ENCODE measurements around the gene METTL14.

The METTL14 gene

DNA sequence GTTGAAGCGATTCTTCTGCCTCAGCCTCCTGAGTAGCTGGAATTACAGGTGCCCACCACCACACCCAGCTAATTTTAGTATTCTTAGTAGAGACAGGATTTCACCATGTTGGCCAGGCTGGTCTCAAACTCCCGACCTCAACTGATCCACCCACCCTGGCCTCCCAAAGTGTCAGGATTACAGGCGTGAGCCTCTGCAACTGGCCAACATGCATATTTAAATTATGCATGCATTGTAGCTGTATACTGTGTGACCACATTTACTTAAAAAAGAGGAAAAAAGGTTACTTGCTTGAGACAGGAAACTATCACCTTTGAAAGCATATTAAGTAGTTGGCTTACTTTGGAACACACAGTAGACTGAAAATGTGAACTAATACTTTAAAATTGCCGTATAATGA, 29.5 kb downstream of the METTL14 start:
- no peak overlapping the region for H3K9ac ChIP-seq (ENCODE audit: low read length)

DNA sequence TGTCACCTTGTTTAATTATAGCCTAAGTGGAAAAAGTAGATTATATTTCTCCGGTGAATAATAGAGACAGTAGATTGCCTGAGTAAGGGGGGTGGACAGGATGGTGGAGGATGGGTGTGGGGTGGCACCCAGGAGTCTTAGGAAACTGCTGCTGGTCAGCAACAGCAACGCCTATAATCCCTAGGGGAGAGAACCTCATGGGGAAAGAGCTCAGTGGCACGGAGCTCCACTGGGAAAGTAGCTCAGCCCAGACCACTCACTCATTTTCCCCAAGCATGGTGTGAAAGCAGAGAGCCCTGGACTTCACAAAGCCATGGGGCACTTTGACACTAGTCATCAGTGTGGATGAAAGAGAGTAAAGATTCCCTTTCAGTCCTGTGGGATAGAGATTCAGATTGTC, 31.1 kb downstream of the METTL14 start:
- Histone ChIP-seq H3K27me3 (ENCODE audit: control insufficient read depth in 1 of 2, insufficient read depth in 2 of 2, low read length in 2 of 2) (no peaks in the 10 kb centered on the region), H3K9ac (ENCODE audit: low read length) (no peak overlapping the region), H3K4me1 (ENCODE audit: insufficient read depth, low read length) (no peaks in the 10 kb centered on the region), H3K4me3 (ENCODE audit: low read depth in 1 of 2, low read length in 2 of 2) (no peak overlapping the region), H3K27ac (ENCODE audit: low read depth, low read length) (no peak overlapping the region), H3K36me3 (ENCODE audit: insufficient read depth, low read length) (peaks cover 8% of the 10 kb centered on the region), H3K9me3 (ENCODE audit: low read length) (no peaks in the 10 kb centered on the region)

More for the DNA sequence above, 29.5 kb downstream of the METTL14 start:
- Histone ChIP-seq H3K27ac (ENCODE audit: low read depth, low read length) (no peak overlapping the region), H3K27me3 (ENCODE audit: control insufficient read depth in 1 of 2, insufficient read depth in 2 of 2, low read length in 2 of 2) (no peaks in the 10 kb centered on the region), H3K4me3 (ENCODE audit: low read depth in 1 of 2, low read length in 2 of 2) (no peak overlapping the region), H3K36me3 (ENCODE audit: insufficient read depth, low read length) (peaks cover 13% of the 10 kb centered on the region), H3K4me1 (ENCODE audit: insufficient read depth, low read length) (no peaks in the 10 kb centered on the region), H3K9me3 (ENCODE audit: low read length) (no peaks in the 10 kb centered on the region)

- H3K36me3 ChIP-seq (ENCODE audit: insufficient read depth, low read length), result peaks cover 9% of the 10 kb centered on the region
- no peak overlapping the region for H3K4me3 ChIP-seq (ENCODE audit: low read depth in 1 of 2, low read length in 2 of 2)
- no peaks in the 10 kb centered on the region for H3K9me3 ChIP-seq (ENCODE audit: low read length)
- no peak overlapping the region for H3K9ac ChIP-seq (ENCODE audit: low read length)
- H3K27ac ChIP-seq (ENCODE audit: low read depth, low read length), result no peak overlapping the region
- no peaks in the 10 kb centered on the region for H3K4me1 ChIP-seq (ENCODE audit: insufficient read depth, low read length)
- H3K27me3 ChIP-seq (ENCODE audit: control insufficient read depth in 1 of 2, insufficient read depth in 2 of 2, low read length in 2 of 2), result no peaks in the 10 kb centered on the region
Measured at GRCh38 chr4:118718511-118719170, 33.4 kb downstream of the METTL14 start.

- H3K4me3 ChIP-seq (ENCODE audit: low read depth in 1 of 2, low read length in 2 of 2), result no peak overlapping the region
- no peaks in the 10 kb centered on the region for H3K4me1 ChIP-seq (ENCODE audit: insufficient read depth, low read length)
- H3K27ac ChIP-seq (ENCODE audit: low read depth, low read length), result no peak overlapping the region
- no peak overlapping the region for H3K9ac ChIP-seq (ENCODE audit: low read length)
- no peaks in the 10 kb centered on the region for H3K27me3 ChIP-seq (ENCODE audit: control insufficient read depth in 1 of 2, insufficient read depth in 2 of 2, low read length in 2 of 2)
- H3K9me3 ChIP-seq (ENCODE audit: low read length), result no peaks in the 10 kb centered on the region
- peaks cover 36% of the 10 kb centered on the region for H3K36me3 ChIP-seq (ENCODE audit: insufficient read depth, low read length)
Measured at GRCh38 chr4:118721752-118722151, 36.6 kb downstream of the METTL14 start.

DNA sequence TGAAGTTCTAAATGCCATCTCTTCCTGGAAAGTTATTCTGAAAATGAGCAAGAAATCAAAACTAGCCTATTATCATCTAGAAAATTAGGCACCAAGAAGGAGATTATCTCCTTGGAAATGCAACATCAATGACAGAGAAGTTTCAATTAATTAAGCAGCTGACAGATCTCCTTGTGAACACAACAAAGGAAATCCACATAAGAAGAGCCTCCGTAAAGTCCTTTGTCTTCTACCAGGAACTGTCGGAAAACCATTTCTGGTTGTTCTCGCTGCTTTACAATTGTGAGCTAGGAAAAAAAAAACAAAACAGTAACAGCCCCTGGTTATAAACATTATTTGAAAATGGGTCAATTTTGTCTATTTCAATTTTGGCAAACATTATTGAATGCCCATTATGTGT, 38.2 kb downstream of the METTL14 start:
- Histone ChIP-seq H3K4me3 (ENCODE audit: low read depth in 1 of 2, low read length in 2 of 2) (no peak overlapping the region), H3K36me3 (ENCODE audit: insufficient read depth, low read length) (peaks cover 48% of the 10 kb centered on the region), H3K9ac (ENCODE audit: low read length) (no peak overlapping the region), H3K27ac (ENCODE audit: low read depth, low read length) (no peak overlapping the region), H3K9me3 (ENCODE audit: low read length) (no peaks in the 10 kb centered on the region), H3K4me1 (ENCODE audit: insufficient read depth, low read length) (no peaks in the 10 kb centered on the region), H3K27me3 (ENCODE audit: control insufficient read depth in 1 of 2, insufficient read depth in 2 of 2, low read length in 2 of 2) (no peaks in the 10 kb centered on the region)

GRCh38 chr4:118727360-118727759, 42.2 kb downstream of the METTL14 start:
- no peaks in the 10 kb centered on the region for H3K27me3 ChIP-seq (ENCODE audit: control insufficient read depth in 1 of 2, insufficient read depth in 2 of 2, low read length in 2 of 2)
- H3K4me1 ChIP-seq (ENCODE audit: insufficient read depth, low read length), result no peaks in the 10 kb centered on the region
- peaks cover 67% of the 10 kb centered on the region for H3K36me3 ChIP-seq (ENCODE audit: insufficient read depth, low read length)
- no peak overlapping the region for H3K9ac ChIP-seq (ENCODE audit: low read length)
- no peak overlapping the region for H3K27ac ChIP-seq (ENCODE audit: low read depth, low read length)
- no peaks in the 10 kb centered on the region for H3K9me3 ChIP-seq (ENCODE audit: low read length)
- no peak overlapping the region for H3K4me3 ChIP-seq (ENCODE audit: low read depth in 1 of 2, low read length in 2 of 2)

- H3K4me3 ChIP-seq (ENCODE audit: low read depth in 1 of 2, low read length in 2 of 2), result no peak overlapping the region
- H3K27ac ChIP-seq (ENCODE audit: low read depth, low read length), result no peak overlapping the region
- no peaks in the 10 kb centered on the region for H3K27me3 ChIP-seq (ENCODE audit: control insufficient read depth in 1 of 2, insufficient read depth in 2 of 2, low read length in 2 of 2)
- H3K9ac ChIP-seq (ENCODE audit: low read length), result no peak overlapping the region
- H3K4me1 ChIP-seq (ENCODE audit: insufficient read depth, low read length), result no peaks in the 10 kb centered on the region
- peaks cover 63% of the 10 kb centered on the region for H3K36me3 ChIP-seq (ENCODE audit: insufficient read depth, low read length)
- no peaks in the 10 kb centered on the region for H3K9me3 ChIP-seq (ENCODE audit: low read length)
Measured at GRCh38 chr4:118729287-118730286, 44.4 kb downstream of the METTL14 start.

GRCh38 chr4:118730683-118731082, 45.5 kb downstream of the METTL14 start:
- H3K36me3 ChIP-seq (ENCODE audit: insufficient read depth, low read length), result peaks cover 52% of the 10 kb centered on the region
- no peak overlapping the region for H3K27ac ChIP-seq (ENCODE audit: low read depth, low read length)
- H3K4me3 ChIP-seq (ENCODE audit: low read depth in 1 of 2, low read length in 2 of 2), result no peak overlapping the region

GRCh38 chr4:118732591-118733330, 47.6 kb downstream of the METTL14 start:
- Histone ChIP-seq H3K36me3 (ENCODE audit: insufficient read depth, low read length) (peaks cover 38% of the 10 kb centered on the region), H3K27me3 (ENCODE audit: control insufficient read depth in 1 of 2, insufficient read depth in 2 of 2, low read length in 2 of 2) (no peaks in the 10 kb centered on the region), H3K9ac (ENCODE audit: low read length) (no peak overlapping the region), H3K9me3 (ENCODE audit: low read length) (no peaks in the 10 kb centered on the region), H3K4me1 (ENCODE audit: insufficient read depth, low read length) (peaks cover 9% of the 10 kb centered on the region), H3K4me3 (ENCODE audit: low read depth in 1 of 2, low read length in 2 of 2) (no peak overlapping the region), H3K27ac (ENCODE audit: low read depth, low read length) (no peak overlapping the region)

More at GRCh38 chr4:118730683-118731082, 45.5 kb downstream of the METTL14 start:
- Histone ChIP-seq H3K27me3 (ENCODE audit: control insufficient read depth in 1 of 2, insufficient read depth in 2 of 2, low read length in 2 of 2) (no peaks in the 10 kb centered on the region), H3K4me1 (ENCODE audit: insufficient read depth, low read length) (no peaks in the 10 kb centered on the region), H3K9me3 (ENCODE audit: low read length) (no peaks in the 10 kb centered on the region), H3K9ac (ENCODE audit: low read length) (no peak overlapping the region)

- Histone ChIP-seq H3K4me3 (ENCODE audit: low read depth in 1 of 2, low read length in 2 of 2) (no peak overlapping the region), H3K27me3 (ENCODE audit: control insufficient read depth in 1 of 2, insufficient read depth in 2 of 2, low read length in 2 of 2) (no peaks in the 10 kb centered on the region), H3K9ac (ENCODE audit: low read length) (no peak overlapping the region), H3K4me1 (ENCODE audit: insufficient read depth, low read length) (peaks cover 27% of the 10 kb centered on the region), H3K36me3 (ENCODE audit: insufficient read depth, low read length) (peaks cover 38% of the 10 kb centered on the region), H3K27ac (ENCODE audit: low read depth, low read length) (peak overlapping the region; percentile 52), H3K9me3 (ENCODE audit: low read length) (no peaks in the 10 kb centered on the region)
Measured at GRCh38 chr4:118734491-118735205, 49.5 kb downstream of the METTL14 start.
